Measurements from ENCODE around the gene ADK.

- TF ChIP-seq CTCF (IDR thresholded peaks at IDR 0.05; ENCODE audit: low read depth, low read length) = no peak
- TF ChIP-seq EZH2phosphoT487 (IDR thresholded peaks at IDR 0.05; ENCODE audit: low read depth) = no peak
Measured at GRCh38 chr10:74529205-74529604, 378.2 kb downstream of the ADK start.

Data from OCI-LY3 (cell line).